PC-9 (cell line): ENCODE data around the gene WDR7. TPM values are rescaled to one million over a fixed set of nuclear protein-coding genes. Genes with fewer than 3 reads are reported as not detected.
A peak's percentile ranks its signal among the peaks of the same experiment; 100 is the strongest.

Experiments
- BruUV-seq: library from RNA; stranded (reverse); fragments of 400-500 nt; replicated peaks from 2 replicates; lab custom pipeline; 2021; lab: Mats Ljungman, UMichigan
- CTCF ChIA-PET: fragments of 300-600 bp; sonication (Branson Sonifier 250); formaldehyde crosslinking; loops from one replicate; lab custom pipeline; 2022; ENCODE audit warnings: antibody characterized with exemption; lab: Charles Lee
- POLR2A ChIA-PET: fragments of 300-600 bp; sonication (Branson Sonifier 250); formaldehyde crosslinking; loops from one replicate; lab custom pipeline; 2022; ENCODE audit warnings: antibody characterized with exemption; ENCODE audit not compliant: unreplicated experiment; lab: Charles Lee
- DNase-seq, 2 experiments: peaks; one replicate each; pipeline versions ENCODE4 v3.0.0 to v3.0.0-alpha.2; 2015 to 2022; ENCODE audit warnings: mixed read lengths in 1 of 2
- H2AFZ ChIP-seq: fragments of 200-600 bp; sonication (generic); 2 replicates; pipeline ENCODE4 v1.8.1; 2017; ENCODE audit warnings: antibody characterized with exemption
- H3F3A ChIP-seq: fragments of 200-600 bp; sonication (generic); 2 replicates; pipeline ENCODE4 v1.8.1; 2017; ENCODE audit warnings: antibody characterized with exemption, mild to moderate bottlenecking, low read depth; ENCODE audit not compliant: insufficient read depth
- H3K27ac ChIP-seq: fragments of 200-600 bp; sonication (generic); 2 replicates; pipeline ENCODE4 v1.6.1; 2016; ENCODE audit warnings: mixed run types
- H3K27me3 ChIP-seq: fragments of 200-600 bp; sonication (generic); 2 replicates; pipeline ENCODE4 v1.6.1; 2016; ENCODE audit warnings: low read depth, mixed run types; ENCODE audit not compliant: insufficient read depth
- H3K36me3 ChIP-seq: fragments of 200-600 bp; sonication (generic); 2 replicates; pipeline ENCODE4 v1.6.1; 2016; ENCODE audit warnings: low read depth, mixed run types
- H3K4me1 ChIP-seq: fragments of 200-600 bp; sonication (generic); replicated peaks from 2 replicates; pipeline ENCODE4 v1.6.1; 2016; ENCODE audit warnings: mixed run types; ENCODE audit not compliant: insufficient read depth
- H3K4me2 ChIP-seq: fragments of 200-600 bp; sonication (generic); 2 replicates; pipeline ENCODE4 v1.6.1; 2017; ENCODE audit warnings: mixed run types
- H3K4me3 ChIP-seq: fragments of 200-600 bp; sonication (generic); 2 replicates; pipeline ENCODE4 v1.6.1; 2016; ENCODE audit warnings: mixed run types
- H3K79me2 ChIP-seq: fragments of 200-600 bp; sonication (generic); 2 replicates; pipeline ENCODE4 v1.6.1; 2017; ENCODE audit warnings: low read depth, mixed run types
- H3K9me2 ChIP-seq: fragments of 200-600 bp; sonication (generic); 2 replicates; pipeline ENCODE4 v1.8.1; 2017; ENCODE audit warnings: mild to moderate bottlenecking; ENCODE audit not compliant: insufficient read depth
- H3K9me3 ChIP-seq: fragments of 200-600 bp; sonication (generic); 2 replicates; pipeline ENCODE4 v1.8.1; 2016; ENCODE audit warnings: low read depth; ENCODE audit not compliant: insufficient read depth
- H4K20me1 ChIP-seq: fragments of 200-600 bp; sonication (generic); 2 replicates; pipeline ENCODE4 v1.8.1; 2017; ENCODE audit not compliant: insufficient read depth
- EZH2 ChIP-seq: fragments of 200-600 bp; sonication (generic); IDR thresholded peaks from 2 replicates; pipeline ENCODE4 v1.8.0; 2017; ENCODE audit warnings: antibody characterized with exemption, low read depth
- intact Hi-C: fragments of 100-400 bp; cut with micrococcal nuclease; formaldehyde crosslinking; loops from one replicate; pipeline ENCODE4 v1.10.0; 2022; ENCODE audit not compliant: unreplicated experiment
- total RNA-seq: library from RNA; stranded (reverse); gene quantifications from 2 replicates; pipeline ENCODE4 v1.2.3, GENCODE V29; 2021
- TF ChIP-seq, protein P1 (sequence below): fragments of 200-600 bp; sonication (generic); conservative IDR thresholded peaks from 2 replicates; pipeline ENCODE4 v1.6.1; 2017; ENCODE audit warnings: mixed run types, antibody characterized with exemption, mild to moderate bottlenecking, moderate library complexity

WDR7 gene
- total RNA-seq, 1 experiment from 2014 or later, result 7.7 TPM

DNA sequence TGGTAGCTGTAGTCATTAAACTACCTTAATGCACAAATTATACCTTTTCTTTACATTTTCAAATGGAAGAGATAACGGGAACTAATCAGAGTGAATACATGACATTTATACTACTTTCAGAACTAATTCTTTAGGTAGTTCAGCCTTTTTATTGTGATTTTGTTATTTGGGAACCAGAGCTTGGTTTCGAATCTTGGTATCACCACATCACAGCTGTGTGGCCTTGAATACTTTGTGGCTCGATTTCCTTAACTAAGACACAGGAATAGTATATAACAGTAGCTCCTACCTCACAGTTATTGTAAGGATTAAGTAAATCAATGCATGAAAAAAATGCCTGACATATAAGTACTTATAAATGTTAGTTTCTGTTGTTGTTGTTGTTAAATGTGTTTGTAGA, 240.0 kb downstream of the WDR7 start:
- no peak for DNase-seq
- H2AFZ ChIP-seq, result no peak overlapping the region
- H4K20me1 ChIP-seq, result no peaks in the 10 kb centered on the region
- H3K4me1 ChIP-seq, result peaks cover 23% of the 10 kb centered on the region
- H3K4me2 ChIP-seq, result peak overlapping the region; percentile 14; the same call in 1 of the 2 replicates
- TF ChIP-seq, protein P1, sequence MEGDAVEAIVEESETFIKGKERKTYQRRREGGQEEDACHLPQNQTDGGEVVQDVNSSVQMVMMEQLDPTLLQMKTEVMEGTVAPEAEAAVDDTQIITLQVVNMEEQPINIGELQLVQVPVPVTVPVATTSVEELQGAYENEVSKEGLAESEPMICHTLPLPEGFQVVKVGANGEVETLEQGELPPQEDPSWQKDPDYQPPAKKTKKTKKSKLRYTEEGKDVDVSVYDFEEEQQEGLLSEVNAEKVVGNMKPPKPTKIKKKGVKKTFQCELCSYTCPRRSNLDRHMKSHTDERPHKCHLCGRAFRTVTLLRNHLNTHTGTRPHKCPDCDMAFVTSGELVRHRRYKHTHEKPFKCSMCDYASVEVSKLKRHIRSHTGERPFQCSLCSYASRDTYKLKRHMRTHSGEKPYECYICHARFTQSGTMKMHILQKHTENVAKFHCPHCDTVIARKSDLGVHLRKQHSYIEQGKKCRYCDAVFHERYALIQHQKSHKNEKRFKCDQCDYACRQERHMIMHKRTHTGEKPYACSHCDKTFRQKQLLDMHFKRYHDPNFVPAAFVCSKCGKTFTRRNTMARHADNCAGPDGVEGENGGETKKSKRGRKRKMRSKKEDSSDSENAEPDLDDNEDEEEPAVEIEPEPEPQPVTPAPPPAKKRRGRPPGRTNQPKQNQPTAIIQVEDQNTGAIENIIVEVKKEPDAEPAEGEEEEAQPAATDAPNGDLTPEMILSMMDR, result no peak
- TF ChIP-seq EZH2, result no peak
- H3F3A ChIP-seq, result no peaks in the 10 kb centered on the region
- no peaks in the 10 kb centered on the region for H3K27me3 ChIP-seq
- BruUV-seq, result no TSS peak
- no peaks in the 10 kb centered on the region for H3K9me3 ChIP-seq
- H3K36me3 ChIP-seq, result no peaks in the 10 kb centered on the region
- ChIA-PET CTCF (no interaction called here), POLR2A (no interaction called here)
- no peak overlapping the region for H3K4me3 ChIP-seq
- intact Hi-C loops, result no loop called here
- H3K27ac ChIP-seq, result peak overlapping the region; percentile 36
- H3K79me2 ChIP-seq, result no peaks in the 10 kb centered on the region
- H3K9me2 ChIP-seq, result 0 out of 2 replicates have a peak, but pooled peaks cover 7% of the 10 kb centered on the region

DNA sequence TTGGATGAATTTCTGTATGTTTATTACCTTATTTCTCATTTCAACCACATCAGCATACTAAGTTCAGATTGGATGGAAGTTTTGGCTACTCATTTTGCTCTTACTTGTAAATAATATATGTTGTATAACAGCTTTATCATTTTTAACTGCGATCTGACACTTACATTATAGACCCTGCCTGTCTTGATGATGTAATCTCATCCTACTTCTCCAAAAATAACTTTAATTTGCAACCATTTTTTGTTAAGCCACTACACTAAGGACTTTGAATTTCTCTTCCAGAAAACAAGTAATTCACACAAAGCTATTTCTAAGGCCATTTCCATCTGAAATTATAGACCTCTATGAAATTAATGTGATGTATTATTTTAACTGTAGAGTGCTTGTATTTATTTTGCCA, 240.7 kb downstream of the WDR7 start:
- Histone ChIP-seq H3K4me1 (peaks cover 23% of the 10 kb centered on the region), H3K9me2 (0 out of 2 replicates have a peak, but pooled peaks cover 7% of the 10 kb centered on the region), H3K4me3 (no peak overlapping the region), H3K36me3 (no peaks in the 10 kb centered on the region), H2AFZ (no peak overlapping the region), H3F3A (no peaks in the 10 kb centered on the region), H3K79me2 (no peaks in the 10 kb centered on the region), H3K27ac (no peak overlapping the region), H3K4me2 (no peak overlapping the region), H3K9me3 (no peaks in the 10 kb centered on the region), H3K27me3 (no peaks in the 10 kb centered on the region), H4K20me1 (no peaks in the 10 kb centered on the region)
- POLR2A ChIA-PET, result no interaction called here
- TF ChIP-seq, protein P1, result no peak
- no peak for TF ChIP-seq EZH2
- no peak for DNase-seq
- no TSS peak for BruUV-seq
- CTCF ChIA-PET, result no interaction called here
- intact Hi-C loops, result no loop called here

DNA sequence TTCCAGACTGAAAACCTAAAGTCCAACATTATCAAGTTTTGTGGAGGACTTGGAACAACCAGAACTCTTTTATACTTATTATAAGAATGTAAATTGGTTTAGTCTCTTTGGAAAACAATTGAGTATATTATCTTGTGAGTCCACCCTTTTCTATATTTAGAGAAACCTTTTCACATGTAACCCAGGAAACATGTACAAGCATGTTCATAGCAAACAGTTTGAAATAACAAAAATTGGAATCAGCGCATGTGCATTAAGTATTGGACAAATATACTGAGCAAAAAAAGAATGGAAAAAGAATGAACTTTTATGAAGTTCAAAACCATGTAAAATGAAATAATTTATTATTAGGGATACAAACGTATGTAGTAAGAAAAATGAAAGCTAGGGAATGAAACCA, 246.0 kb downstream of the WDR7 start:
- H3K9me3 ChIP-seq, result no peaks in the 10 kb centered on the region
- CTCF ChIA-PET, result no interaction called here
- H3K27me3 ChIP-seq, result no peaks in the 10 kb centered on the region
- H3K79me2 ChIP-seq, result no peaks in the 10 kb centered on the region
- no peak overlapping the region for H3K27ac ChIP-seq
- H2AFZ ChIP-seq, result no peak overlapping the region
- H3K4me2 ChIP-seq, result no peak overlapping the region
- POLR2A ChIA-PET, result no interaction called here
- H3K4me1 ChIP-seq, result no peaks in the 10 kb centered on the region
- no peak for DNase-seq
- intact Hi-C loops, result no loop called here
- no peaks in the 10 kb centered on the region; the same call in 1 of the 2 replicates for H3F3A ChIP-seq
- H3K36me3 ChIP-seq, result no peaks in the 10 kb centered on the region
- H3K4me3 ChIP-seq, result no peak overlapping the region
- BruUV-seq, result no TSS peak
- TF ChIP-seq, protein P1, result no peak
- no peak for TF ChIP-seq EZH2
- H4K20me1 ChIP-seq, result no peaks in the 10 kb centered on the region
- H3K9me2 ChIP-seq, result 0 out of 2 replicates have a peak, but pooled peaks cover 4% of the 10 kb centered on the region
